ENCODE data around the gene TBC1D22A.

TBC1D22A gene

GRCh38 chr22:46957521-46957920, 195.1 kb downstream of the TBC1D22A start:
- DNase-seq (ENCODE audit: low read depth in 2 of 2) = no peak

DNA sequence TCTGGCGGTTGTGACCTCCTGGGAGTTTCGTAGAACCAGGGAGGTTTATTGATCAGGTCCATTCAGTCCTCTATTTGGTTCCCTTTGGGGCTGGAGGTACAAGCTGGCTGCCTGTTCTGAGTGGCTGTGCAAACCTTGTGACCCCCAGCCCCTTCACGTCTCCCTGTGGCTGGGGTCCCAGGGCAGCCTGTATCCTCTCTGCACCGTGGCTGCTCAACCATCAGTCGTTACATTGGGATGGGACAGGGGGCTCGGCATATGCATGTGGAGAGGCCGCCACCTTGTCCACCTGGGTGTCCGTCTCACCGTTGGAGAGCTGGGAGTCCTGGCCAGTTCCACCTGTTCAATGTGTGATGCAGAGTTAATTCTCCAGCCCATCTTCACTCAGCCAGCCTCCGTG, 195.7 kb downstream of the TBC1D22A start:
- no peak for DNase-seq (ENCODE audit: low read depth in 2 of 2)

- no peak for DNase-seq (ENCODE audit: low read depth in 2 of 2)
These were observed 196.2 kb downstream of the TBC1D22A start for GRCh38 chr22:46958658-46959057.

- no peak for DNase-seq (ENCODE audit: low read depth in 2 of 2)
These were observed 196.9 kb downstream of the TBC1D22A start for GRCh38 chr22:46959369-46959768.

GRCh38 chr22:46961591-46962295, 199.3 kb downstream of the TBC1D22A start:
- no peak for DNase-seq (ENCODE audit: low read depth in 2 of 2)

- DNase-seq (ENCODE audit: low read depth in 2 of 2) = no peak
These were observed 200.0 kb downstream of the TBC1D22A start for GRCh38 chr22:46962406-46962805.

DNA sequence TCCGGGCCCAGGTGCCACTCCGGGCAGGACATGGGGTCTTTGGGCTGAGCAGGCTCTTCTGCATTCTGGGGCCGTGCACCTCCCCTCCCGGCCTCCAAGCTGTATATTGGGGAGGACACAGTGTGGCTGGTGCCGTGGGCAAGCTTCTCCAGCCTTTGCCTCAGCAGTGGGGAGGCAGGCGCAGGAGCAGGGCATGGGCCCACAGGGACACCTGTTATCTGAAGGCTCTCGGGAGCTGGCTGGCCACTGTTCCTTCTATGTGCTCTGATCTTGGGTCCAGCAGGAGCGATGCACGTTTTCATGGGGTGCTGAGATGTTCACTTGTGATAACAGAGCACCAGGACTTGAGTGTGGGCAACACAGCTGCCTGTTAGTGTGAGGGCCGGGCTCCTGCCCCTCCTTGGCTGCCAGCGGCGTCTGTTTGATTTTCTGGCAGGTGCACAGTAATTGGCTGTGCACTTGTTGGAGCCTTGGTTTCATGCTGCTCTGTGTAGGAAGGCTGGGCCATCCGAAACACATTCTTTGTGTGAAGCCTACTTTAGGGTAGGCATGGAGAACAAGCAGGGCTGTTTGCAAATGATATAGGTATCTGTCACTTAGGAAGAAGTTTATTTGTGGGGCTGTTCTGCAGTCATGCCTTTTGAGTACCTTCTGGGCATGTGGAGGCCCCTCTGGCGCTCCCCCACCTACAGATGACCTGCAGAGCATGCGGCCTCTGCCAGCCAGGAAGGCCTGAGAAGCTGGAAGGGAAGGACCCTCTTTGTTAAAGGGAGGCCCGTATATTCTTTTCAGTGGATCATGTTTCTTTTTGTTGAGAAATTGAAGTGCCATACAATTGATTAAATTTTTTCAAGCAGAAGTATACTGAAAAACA, 201.5 kb downstream of the TBC1D22A start:
- no peak for DNase-seq (ENCODE audit: low read depth in 2 of 2)

- DNase-seq (ENCODE audit: low read depth in 2 of 2) = no peak
These were observed 202.5 kb downstream of the TBC1D22A start for GRCh38 chr22:46964773-46965550.

- no peak for DNase-seq (ENCODE audit: low read depth in 2 of 2)
These were observed 203.4 kb downstream of the TBC1D22A start for GRCh38 chr22:46965555-46966494.

DNA sequence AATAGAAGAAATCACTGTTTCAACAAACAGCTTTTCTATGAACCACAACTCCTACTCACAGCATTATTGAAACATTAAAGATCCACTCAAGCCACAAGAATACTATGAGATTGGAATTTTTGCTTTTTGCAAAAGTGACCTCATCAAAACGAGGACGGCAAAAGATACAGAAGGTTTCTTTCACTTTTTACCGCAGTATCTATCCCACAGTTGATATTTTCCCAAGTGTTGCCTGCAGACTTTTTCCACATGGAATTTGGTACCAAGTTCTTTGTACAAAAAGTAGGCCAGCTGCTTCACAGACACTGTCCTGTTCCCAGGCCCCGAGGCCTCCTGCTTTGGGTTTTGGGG, 204.0 kb downstream of the TBC1D22A start:
- no peak for DNase-seq (ENCODE audit: low read depth in 2 of 2)

- DNase-seq (ENCODE audit: low read depth in 2 of 2) = no peak
These were observed 204.4 kb downstream of the TBC1D22A start for GRCh38 chr22:46966846-46967245.

DNA sequence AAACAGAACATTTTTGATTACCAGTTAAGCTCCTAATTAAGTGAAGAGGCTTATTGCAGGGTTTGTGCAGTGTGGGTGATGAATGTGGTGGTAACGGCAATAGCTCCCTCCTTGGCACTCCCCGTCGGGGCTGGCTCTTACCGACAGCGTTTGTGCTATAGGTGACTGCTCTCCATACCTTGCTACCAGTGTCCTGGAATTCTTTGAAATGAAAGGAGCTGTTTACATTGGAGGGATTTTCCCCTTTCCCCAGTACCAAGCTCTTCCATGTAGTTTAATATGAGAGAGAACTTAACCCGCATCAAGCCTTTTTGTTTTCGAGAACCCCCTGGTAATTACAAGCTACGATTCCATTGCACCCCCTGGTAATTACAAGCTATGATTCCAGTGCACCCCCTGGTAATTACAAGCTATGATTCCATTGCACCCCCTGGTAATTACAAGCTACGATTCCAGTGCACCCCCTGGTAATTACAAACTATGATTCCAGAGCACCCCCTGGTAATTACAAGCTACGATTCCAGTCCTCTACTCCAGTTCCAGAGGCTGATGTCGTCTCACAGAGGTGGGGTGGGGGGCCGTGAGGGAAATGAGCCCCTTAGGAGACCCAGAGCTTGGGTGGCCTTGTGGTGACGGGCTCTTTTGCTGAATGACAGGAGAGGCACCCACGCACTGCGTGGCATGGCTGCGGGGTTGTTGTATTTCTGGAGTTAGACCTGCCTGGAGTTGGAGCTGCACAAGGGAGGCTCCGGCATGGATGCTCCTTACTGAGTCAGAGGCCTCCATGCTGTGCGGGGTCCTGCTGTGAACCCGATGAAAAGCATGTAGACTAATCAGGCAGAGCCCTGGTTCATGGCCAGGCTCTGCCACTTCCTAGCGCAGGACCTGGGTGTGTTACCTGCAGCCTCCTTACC, 205.3 kb downstream of the TBC1D22A start:
- no peak for DNase-seq (ENCODE audit: low read depth in 2 of 2)

GRCh38 chr22:46968359-46968740, 205.9 kb downstream of the TBC1D22A start:
- DNase-seq (ENCODE audit: low read depth in 2 of 2) = no peak

DNA sequence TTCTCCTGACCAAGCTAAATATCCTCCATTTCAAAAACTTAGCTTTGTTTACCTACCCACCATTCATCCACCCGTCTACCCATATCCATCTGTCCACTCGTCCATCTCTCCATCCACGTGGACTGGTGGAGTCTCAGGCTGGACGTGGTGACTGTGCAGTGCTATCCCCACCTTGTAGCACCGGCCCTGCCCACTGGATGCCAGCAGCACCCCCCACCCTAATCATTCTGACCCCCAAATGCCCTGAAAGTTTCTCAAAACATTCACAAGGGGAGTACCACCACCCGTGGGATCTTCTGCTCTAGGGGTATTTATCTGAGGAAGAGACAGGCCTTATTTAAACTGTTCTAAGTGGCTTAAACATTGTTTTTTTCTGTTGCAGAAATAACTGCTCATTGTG, 206.4 kb downstream of the TBC1D22A start:
- DNase-seq (ENCODE audit: low read depth in 2 of 2) = no peak

DNA sequence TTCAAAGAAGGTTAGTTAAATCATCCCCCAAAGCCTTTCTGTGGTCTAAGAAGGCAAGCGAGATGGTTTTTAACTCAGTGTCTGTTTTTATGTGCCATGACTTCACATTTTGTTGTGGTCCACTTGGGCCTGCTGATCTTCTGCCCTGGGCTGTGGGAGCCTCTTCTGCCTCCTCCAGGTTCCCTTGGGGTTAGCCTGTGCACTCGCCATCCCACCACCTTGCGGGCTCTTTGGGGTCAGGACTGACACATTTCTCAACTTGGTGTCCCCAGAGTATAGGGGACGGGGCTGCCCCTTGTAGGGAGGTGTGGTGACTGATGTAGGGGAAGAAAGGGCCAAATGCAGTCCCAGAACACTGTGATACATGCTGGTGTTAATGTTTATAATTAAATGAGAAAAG, 207.0 kb downstream of the TBC1D22A start:
- DNase-seq (ENCODE audit: low read depth in 2 of 2) = peak; percentile 24 to 59

DNA sequence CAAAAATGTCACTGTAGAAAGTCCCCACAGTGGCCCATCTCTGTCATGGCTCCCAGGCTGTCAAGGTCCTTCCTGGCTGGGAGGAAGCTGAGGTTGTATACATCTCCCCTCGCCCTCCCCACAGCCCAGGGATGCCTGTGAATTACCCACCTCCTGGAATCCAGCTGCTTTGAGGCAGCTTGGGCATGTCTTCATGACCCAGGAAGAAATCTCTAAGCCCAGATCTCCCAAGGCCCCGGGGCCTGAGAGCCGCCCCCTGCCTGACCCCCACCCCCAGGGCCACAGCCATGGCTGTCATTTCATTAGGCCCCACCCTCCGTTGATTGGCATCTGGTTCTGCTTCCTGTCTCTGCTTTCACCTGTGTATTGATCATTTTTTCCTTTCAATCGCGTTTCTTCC, 207.5 kb downstream of the TBC1D22A start:
- DNase-seq (ENCODE audit: low read depth in 2 of 2) = peak in 1 of 2 donors; percentile 5

GRCh38 chr22:46970411-46971098, 208.1 kb downstream of the TBC1D22A start:
- DNase-seq (ENCODE audit: low read depth in 2 of 2) = no peak

- DNase-seq (ENCODE audit: low read depth in 2 of 2) = no peak
These were observed 208.8 kb downstream of the TBC1D22A start for GRCh38 chr22:46971099-46971763.

DNA sequence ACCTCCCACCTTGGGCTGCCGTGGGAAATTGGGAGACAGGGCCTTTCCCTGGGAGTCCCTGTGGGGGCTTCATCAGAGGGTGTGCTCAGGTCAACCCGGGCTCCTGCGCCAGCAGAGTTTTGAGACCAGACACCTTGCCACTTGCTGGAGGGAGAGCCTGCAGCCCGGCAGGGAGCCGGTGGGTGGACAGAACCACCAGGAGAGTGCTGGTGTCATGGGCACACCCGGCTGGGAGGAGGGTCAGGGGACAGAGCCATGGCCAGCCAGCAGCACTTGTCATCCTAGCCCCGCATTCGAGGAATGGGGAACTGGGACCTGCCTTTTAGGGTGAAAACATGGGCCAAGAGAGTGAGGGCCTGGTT, 209.3 kb downstream of the TBC1D22A start:
- DNase-seq (ENCODE audit: low read depth in 2 of 2) = no peak
